AG04450 (cell line): ENCODE measurements around the gene PGAM2. TPM values are rescaled to one million over a fixed set of nuclear protein-coding genes. Genes with fewer than 3 reads are reported as not detected.

ENCODE experiments used
- CTCF ChIA-PET: fragments of 300-600, 350-600 bp; formaldehyde crosslinking; extraction: SDS; loops from one replicate; lab custom pipeline; 2022; ENCODE audit warnings: antibody characterized with exemption, inconsistent platforms; lab: Charles Lee
- POLR2A ChIA-PET: fragments of 350-600 bp; formaldehyde crosslinking; extraction: SDS; loops from one replicate; lab custom pipeline; 2021; ENCODE audit warnings: antibody characterized with exemption, inconsistent platforms; lab: Yijun Ruan, JAX
- DNase-seq: peaks from one replicate; pipeline ENCODE4 v3.0.0-alpha.2; 2011; ENCODE audit warnings: low read depth, low spot score
- H3K27ac ChIP-seq: one replicate; pipeline ENCODE4 v1.5.1; 2012; ENCODE audit warnings: low read depth, low read length, control low read depth
- H3K27me3 ChIP-seq: one replicate; pipeline ENCODE4 v1.6.0; 2012; ENCODE audit warnings: low read length; ENCODE audit not compliant: control insufficient read depth, insufficient read depth
- H3K4me3 ChIP-seq: 2 replicates; pipeline ENCODE4 v1.5.1; 2011; ENCODE audit warnings: mild to moderate bottlenecking, low read depth, low read length, control low read depth
- H3K9me3 ChIP-seq: 2 replicates; pipeline ENCODE4 v1.5.1; 2012; ENCODE audit warnings: low read length; ENCODE audit not compliant: control insufficient read depth, insufficient read depth
- CTCF ChIP-seq: IDR thresholded peaks from 2 replicates; pipeline ENCODE4 v1.5.1; 2011; ENCODE audit warnings: low read depth, low read length, control low read depth, inconsistent platforms
- polyA plus RNA-seq: library from polyadenylated mRNA; depleted of rRNA; stranded (reverse); fragments of >200 nt; gene quantifications from 2 replicates; pipeline ENCODE4 v1.2.3, GENCODE V29; 2011

PGAM2 gene
- polyA plus RNA-seq, 1 experiment: not detected

GRCh38 chr7:44102846-44103565 is 37.6 kb upstream of the PGAM2 start:
- H3K9me3 ChIP-seq: no peaks in the 10 kb centered on the region; the same call in 1 of the 2 replicates
- no peak for TF ChIP-seq CTCF
- H3K27ac ChIP-seq: peak overlapping the region; percentile 47
- no peaks in the 10 kb centered on the region for H3K27me3 ChIP-seq
- no peak overlapping the region for H3K4me3 ChIP-seq
- ChIA-PET POLR2A (no interaction called here), CTCF (no interaction called here)
- DNase-seq: no peak

GRCh38 chr7:44101966-44102845 is 36.8 kb upstream of the PGAM2 start:
- ChIA-PET POLR2A (interaction anchor here (1.4 to 1.8 kb wide), 2 partner anchors 13 to 14 kb away, joined by 4 to 8 read pairs; no protein-coding TSS in a partner anchor), CTCF (interaction anchor here (0.7 kb wide), 1 partner anchor 30 kb away, joined by 6 read pairs; no protein-coding TSS in a partner anchor)
- no peak for TF ChIP-seq CTCF
- peak overlapping the region; percentile 47 for H3K27ac ChIP-seq
- no peaks in the 10 kb centered on the region for H3K27me3 ChIP-seq
- H3K9me3 ChIP-seq: no peaks in the 10 kb centered on the region; the same call in 1 of the 2 replicates
- H3K4me3 ChIP-seq: no peak overlapping the region
- no peak for DNase-seq

- ChIA-PET CTCF (interaction anchor here (0.7 kb wide), 1 partner anchor 29 kb away, joined by 6 read pairs; no protein-coding TSS in a partner anchor), POLR2A (interaction anchor here (1.4 to 1.8 kb wide), 2 partner anchors 13 to 14 kb away, joined by 4 to 8 read pairs; no protein-coding TSS in a partner anchor)
- no peaks in the 10 kb centered on the region for H3K27me3 ChIP-seq
- H3K9me3 ChIP-seq: no peaks in the 10 kb centered on the region; the same call in 1 of the 2 replicates
- no peak for TF ChIP-seq CTCF
- DNase-seq: no peak
- no peak overlapping the region for H3K4me3 ChIP-seq
- H3K27ac ChIP-seq: peak overlapping the region; percentile 85
Measured at GRCh38 chr7:44101303-44101965, 36.1 kb upstream of the PGAM2 start.

- H3K4me3 ChIP-seq: no peak overlapping the region
- CTCF ChIA-PET: no interaction called here
- no peak for TF ChIP-seq CTCF
- peak overlapping the region; percentile 85 for H3K27ac ChIP-seq
- DNase-seq: no peak
- H3K27me3 ChIP-seq: no peaks in the 10 kb centered on the region
- no peaks in the 10 kb centered on the region; the same call in 1 of the 2 replicates for H3K9me3 ChIP-seq
- POLR2A ChIA-PET: interaction anchor here (0.7 to 1.8 kb wide), 3 partner anchors 12 to 22 kb away, joined by 3 to 8 read pairs (median 4); no protein-coding TSS in a partner anchor
Measured at GRCh38 chr7:44100458-44101302, 35.3 kb upstream of the PGAM2 start.
